ENCODE measurements around the gene MCC.
"Not testable (repeated sequence)": the region's sequence is repeated elsewhere in the genome, so short reads cannot be mapped to it uniquely, and the experiment has no call there.

Gene MCC

DNA sequence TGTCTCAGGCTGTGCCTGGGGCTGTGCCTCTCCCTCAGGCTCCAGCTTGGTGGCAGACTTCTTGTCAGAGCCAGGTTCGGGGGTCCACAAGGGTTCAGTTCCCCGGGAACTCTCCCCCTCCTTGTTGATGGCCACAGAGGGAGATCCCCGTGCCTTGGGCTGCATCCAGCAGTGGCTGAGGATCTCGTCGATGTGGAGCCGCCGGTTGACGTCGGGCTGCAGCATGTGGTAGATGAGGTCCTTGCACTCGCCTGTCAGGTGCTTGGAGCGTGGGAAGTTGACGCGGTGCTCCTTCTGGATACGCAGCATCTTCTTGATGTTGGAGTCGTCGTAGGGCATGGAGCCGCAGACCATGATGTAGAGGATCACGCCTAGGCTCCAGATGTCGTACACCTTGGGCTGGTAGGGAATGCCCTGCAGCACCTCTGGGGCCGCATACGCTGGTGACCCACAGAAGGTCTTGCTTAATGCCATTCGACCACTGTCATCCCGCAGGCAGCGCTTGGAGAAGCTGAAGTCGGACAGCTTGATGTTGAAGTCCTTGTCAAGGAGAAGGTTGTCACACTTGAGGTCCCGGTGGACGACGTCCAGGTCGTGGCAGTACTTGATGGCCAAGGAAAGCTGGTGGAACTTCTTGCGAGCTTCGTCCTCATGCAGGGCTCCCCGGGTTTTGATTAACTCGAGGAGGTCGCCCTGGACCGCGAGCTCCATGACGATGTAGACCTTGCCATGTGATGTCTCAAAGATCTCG lies 54.2 kb downstream of the MCC start:
- no peak overlapping the region for H3K4me3 ChIP-seq (ENCODE audit: low read length)
- TF ChIP-seq, protein P1, sequence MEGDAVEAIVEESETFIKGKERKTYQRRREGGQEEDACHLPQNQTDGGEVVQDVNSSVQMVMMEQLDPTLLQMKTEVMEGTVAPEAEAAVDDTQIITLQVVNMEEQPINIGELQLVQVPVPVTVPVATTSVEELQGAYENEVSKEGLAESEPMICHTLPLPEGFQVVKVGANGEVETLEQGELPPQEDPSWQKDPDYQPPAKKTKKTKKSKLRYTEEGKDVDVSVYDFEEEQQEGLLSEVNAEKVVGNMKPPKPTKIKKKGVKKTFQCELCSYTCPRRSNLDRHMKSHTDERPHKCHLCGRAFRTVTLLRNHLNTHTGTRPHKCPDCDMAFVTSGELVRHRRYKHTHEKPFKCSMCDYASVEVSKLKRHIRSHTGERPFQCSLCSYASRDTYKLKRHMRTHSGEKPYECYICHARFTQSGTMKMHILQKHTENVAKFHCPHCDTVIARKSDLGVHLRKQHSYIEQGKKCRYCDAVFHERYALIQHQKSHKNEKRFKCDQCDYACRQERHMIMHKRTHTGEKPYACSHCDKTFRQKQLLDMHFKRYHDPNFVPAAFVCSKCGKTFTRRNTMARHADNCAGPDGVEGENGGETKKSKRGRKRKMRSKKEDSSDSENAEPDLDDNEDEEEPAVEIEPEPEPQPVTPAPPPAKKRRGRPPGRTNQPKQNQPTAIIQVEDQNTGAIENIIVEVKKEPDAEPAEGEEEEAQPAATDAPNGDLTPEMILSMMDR (conservative IDR thresholded peaks at IDR 0.05; ENCODE audit: low read depth, low read length) = no peak
- no peak for DNase-seq (ENCODE audit: low read depth)

- no peak for DNase-seq (ENCODE audit: low read depth)
- TF ChIP-seq, protein P1 (conservative IDR thresholded peaks at IDR 0.05; ENCODE audit: low read depth, low read length) = no peak
- no peak overlapping the region for H3K4me3 ChIP-seq (ENCODE audit: low read length)
Measured at GRCh38 chr5:113433071-113433470, 55.2 kb downstream of the MCC start.

- DNase-seq (ENCODE audit: low read depth) = no peak
- TF ChIP-seq, protein P1 (conservative IDR thresholded peaks at IDR 0.05; ENCODE audit: low read depth, low read length) = no peak
- H3K4me3 ChIP-seq (ENCODE audit: low read length) = no peak overlapping the region
Measured at GRCh38 chr5:113427871-113428574, 60.2 kb downstream of the MCC start.

- DNase-seq (ENCODE audit: low read depth) = no peak
- TF ChIP-seq, protein P1 (conservative IDR thresholded peaks at IDR 0.05; ENCODE audit: low read depth, low read length) = no peak
- no peak overlapping the region for H3K4me3 ChIP-seq (ENCODE audit: low read length)
Measured at GRCh38 chr5:113425909-113426308, 62.3 kb downstream of the MCC start.

DNA sequence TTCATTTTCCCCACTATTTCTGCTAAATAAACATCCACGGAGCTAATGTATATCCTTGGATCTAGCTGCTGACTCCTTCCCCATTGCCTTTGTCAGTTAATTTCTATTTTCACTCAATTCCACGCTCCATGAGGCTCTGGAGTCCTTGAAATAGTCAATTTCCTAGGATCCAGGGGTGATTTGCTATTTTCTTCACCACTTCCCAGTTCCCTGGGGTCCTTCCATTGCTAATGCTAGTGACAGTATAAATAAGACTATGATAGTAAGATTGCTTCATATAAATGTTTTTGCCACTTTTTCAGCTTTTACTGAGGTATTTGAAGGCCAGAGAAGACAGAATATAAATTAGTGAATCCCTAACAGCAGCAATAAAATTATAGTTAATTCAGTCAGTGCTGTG lies 66.6 kb downstream of the MCC start:
- DNase-seq (ENCODE audit: low read depth) = no peak
- no peak overlapping the region for H3K4me3 ChIP-seq (ENCODE audit: low read length)
- TF ChIP-seq, protein P1 (conservative IDR thresholded peaks at IDR 0.05; ENCODE audit: low read depth, low read length) = no peak

DNA sequence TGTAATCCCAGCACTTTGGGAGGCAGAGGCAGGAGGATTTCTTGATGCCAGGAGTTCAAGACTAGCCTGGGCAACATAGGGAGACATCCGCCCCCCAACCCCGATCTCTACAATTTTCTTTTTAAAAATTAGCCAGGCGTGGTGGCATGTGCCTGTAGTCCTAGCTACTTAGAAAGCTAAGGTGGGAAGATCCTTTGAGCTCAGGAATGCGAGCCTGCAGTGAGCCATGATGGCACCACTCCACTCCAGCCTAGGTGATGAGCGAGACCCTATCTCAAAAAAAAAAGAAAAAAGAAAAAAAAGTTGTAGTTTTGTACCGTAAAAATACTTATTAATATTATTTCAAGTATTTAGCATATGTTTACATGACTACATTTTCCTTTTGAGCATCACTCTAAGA lies 82.7 kb downstream of the MCC start:
- no peak for DNase-seq (ENCODE audit: low read depth)
- TF ChIP-seq, protein P1 (conservative IDR thresholded peaks at IDR 0.05; ENCODE audit: low read depth, low read length) = no peak
- no peak overlapping the region for H3K4me3 ChIP-seq (ENCODE audit: low read length)

GRCh38 chr5:113404269-113404668 lies 84.0 kb downstream of the MCC start:
- H3K4me3 ChIP-seq (ENCODE audit: low read length) = no peak overlapping the region
- TF ChIP-seq, protein P1 (conservative IDR thresholded peaks at IDR 0.05; ENCODE audit: low read depth, low read length) = no peak
- DNase-seq (ENCODE audit: low read depth) = no peak

- H3K4me3 ChIP-seq (ENCODE audit: low read length); DNase-seq (ENCODE audit: low read depth): not testable (repeated sequence)
Measured at GRCh38 chr5:113397986-113398385, 90.3 kb downstream of the MCC start.
